Esophagus squamous epithelium (tissue), 5 donors: ENCODE measurements around the gene ANKRD22. TPM values are rescaled to one million over a fixed set of nuclear protein-coding genes. Genes with fewer than 3 reads are reported as not detected.

ENCODE experiments used
- DNase-seq: peaks from one replicate; lab custom pipeline; 2025; lab: John Stamatoyannopoulos, UW
- H3K27ac ChIP-seq, 4 donors: fragments of 200-600 bp; sonication (generic); one replicate each; pipeline ENCODE4 v1.5.1; 2016 to 2019; ENCODE audit warnings: mild to moderate bottlenecking in 1 of 4
- H3K27me3 ChIP-seq, 4 donors: fragments of 200-600 bp; sonication (generic); 1 replicate in 3 of 4; 2 replicates in 1 of 4; pipeline versions ENCODE4 v1.5.1 to v1.6.0; 2017 to 2021; ENCODE audit warnings: antibody characterized with exemption in 1 of 4
- H3K36me3 ChIP-seq, 3 donors: fragments of 200-600 bp; sonication (generic); one replicate each; pipeline ENCODE4 v1.5.1; 2016 to 2019
- H3K4me1 ChIP-seq, 3 donors: fragments of 200-600 bp; sonication (generic); one replicate each; pipeline ENCODE4 v1.5.1; 2017 to 2019
- H3K4me3 ChIP-seq, 4 donors: fragments of 200-600 bp; sonication (generic); 1 replicate in 3 of 4; 2 replicates in 1 of 4; pipeline ENCODE4 v1.5.1; 2016 to 2019; ENCODE audit warnings: mild to moderate bottlenecking in 2 of 4, moderate library complexity in 1 of 4
- H3K9me3 ChIP-seq, 3 donors: fragments of 200-600 bp; sonication (generic); one replicate each; pipeline ENCODE4 v1.5.1; 2016 to 2019
- POLR2A ChIP-seq, 4 donors: fragments of 450-650 bp; IDR thresholded peaks; one replicate each; pipeline ENCODE4 v1.6.1; 2017; ENCODE audit warnings: antibody characterized with exemption in 4 of 4, mild to moderate bottlenecking in 4 of 4, moderate library complexity in 3 of 4
- WGBS, 2 donors: methylation state at CpG; one replicate each; pipeline ENCODE4 v1.1.5; 2018; 5-methylcytosine and 5-hydroxymethylcytosine counted together
- intact Hi-C: fragments of 100-400 bp; cut with DNase I; formaldehyde crosslinking; loops from one replicate; pipeline ENCODE4 v1.15.0; 2022
- total RNA-seq, 4 donors: library from RNA; depleted of rRNA; stranded (reverse); fragments of >200 nt; gene quantifications; one replicate each; pipeline ENCODE4 v1.1.0, GENCODE V29; 2016
- TF ChIP-seq, protein P1 (sequence below), 6 experiments: fragments of 450-650 bp in 4 of 6; fragments of 200-600 bp in 2 of 6; sonication (generic) in 2 of 6; IDR thresholded peaks; one replicate each; pipeline ENCODE4 v1.5.1; 2016 to 2019; ENCODE audit warnings: antibody characterized with exemption in 6 of 6, mild to moderate bottlenecking in 4 of 6, moderate library complexity in 4 of 6
- donor health status: DM: yes; HTN: yes; CAD: no.

Gene ANKRD22
- total RNA-seq, 4 donors from 2014 or later = 26.3 to 43.5 (median 31.5) TPM

DNA sequence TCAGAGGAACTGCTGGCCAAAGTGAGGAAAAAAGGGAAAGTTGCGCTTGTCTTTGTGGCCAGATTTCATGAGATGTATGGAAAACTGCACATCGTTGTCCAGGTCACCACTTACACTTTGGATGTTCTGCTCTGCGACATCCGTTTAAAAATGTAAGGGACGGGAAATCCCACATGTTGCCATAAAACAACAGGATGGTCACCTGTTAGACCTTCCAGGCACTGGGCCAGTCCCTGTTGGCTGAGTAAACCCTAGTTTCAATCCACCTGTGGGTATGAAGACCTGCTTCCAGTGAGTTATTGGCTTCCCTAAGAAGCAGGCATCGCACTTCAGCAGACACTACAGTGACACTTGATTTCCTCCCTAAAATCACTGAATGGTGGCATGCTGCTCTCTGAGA is 25.7 kb upstream of the ANKRD22 start:
- TF ChIP-seq, protein P1, sequence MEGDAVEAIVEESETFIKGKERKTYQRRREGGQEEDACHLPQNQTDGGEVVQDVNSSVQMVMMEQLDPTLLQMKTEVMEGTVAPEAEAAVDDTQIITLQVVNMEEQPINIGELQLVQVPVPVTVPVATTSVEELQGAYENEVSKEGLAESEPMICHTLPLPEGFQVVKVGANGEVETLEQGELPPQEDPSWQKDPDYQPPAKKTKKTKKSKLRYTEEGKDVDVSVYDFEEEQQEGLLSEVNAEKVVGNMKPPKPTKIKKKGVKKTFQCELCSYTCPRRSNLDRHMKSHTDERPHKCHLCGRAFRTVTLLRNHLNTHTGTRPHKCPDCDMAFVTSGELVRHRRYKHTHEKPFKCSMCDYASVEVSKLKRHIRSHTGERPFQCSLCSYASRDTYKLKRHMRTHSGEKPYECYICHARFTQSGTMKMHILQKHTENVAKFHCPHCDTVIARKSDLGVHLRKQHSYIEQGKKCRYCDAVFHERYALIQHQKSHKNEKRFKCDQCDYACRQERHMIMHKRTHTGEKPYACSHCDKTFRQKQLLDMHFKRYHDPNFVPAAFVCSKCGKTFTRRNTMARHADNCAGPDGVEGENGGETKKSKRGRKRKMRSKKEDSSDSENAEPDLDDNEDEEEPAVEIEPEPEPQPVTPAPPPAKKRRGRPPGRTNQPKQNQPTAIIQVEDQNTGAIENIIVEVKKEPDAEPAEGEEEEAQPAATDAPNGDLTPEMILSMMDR (IDR thresholded peaks at IDR 0.05) = no peak
- no peak for TF ChIP-seq POLR2A (IDR thresholded peaks at IDR 0.05)
- no peak overlapping the region for H3K27ac ChIP-seq
- DNase-seq = no peak
- H3K36me3 ChIP-seq = no peaks in the 10 kb centered on the region
- no peaks in the 10 kb centered on the region for H3K9me3 ChIP-seq
- no peak overlapping the region for H3K4me3 ChIP-seq
- H3K27me3 ChIP-seq = no peaks in the 10 kb centered on the region
- intact Hi-C loops = no loop called here
- WGBS, 2 donors = 91 to 93% methylated on average over 5 of the region's 6 CpGs
- peaks cover 4 to 26% (median 9%) of the 10 kb centered on the region in 3 donors for H3K4me1 ChIP-seq

GRCh38 chr10:88875081-88875480 is 23.4 kb upstream of the ANKRD22 start:
- Histone ChIP-seq H3K4me1 (peaks cover 0 to 11% (median 0%) of the 10 kb centered on the region in 3 donors), H3K36me3 (no peaks in the 10 kb centered on the region), H3K4me3 (no peak overlapping the region), H3K27me3 (no peaks in the 10 kb centered on the region), H3K9me3 (no peaks in the 10 kb centered on the region), H3K27ac (no peak overlapping the region)
- intact Hi-C loops = no loop called here
- no peak for TF ChIP-seq POLR2A (IDR thresholded peaks at IDR 0.05)
- TF ChIP-seq, protein P1 (IDR thresholded peaks at IDR 0.05) = no peak
- DNase-seq = no peak

GRCh38 chr10:88874281-88874680 is 22.6 kb upstream of the ANKRD22 start:
- no peaks in the 10 kb centered on the region for H3K36me3 ChIP-seq
- DNase-seq = no peak
- WGBS, 2 donors = 77 to 81% methylated on average over 2 of the region's 2 CpGs
- no peaks in the 10 kb centered on the region for H3K27me3 ChIP-seq
- no peaks in the 10 kb centered on the region for H3K9me3 ChIP-seq
- H3K4me1 ChIP-seq = peaks cover 0 to 3% (median 0%) of the 10 kb centered on the region in 3 donors
- intact Hi-C loops = no loop called here
- no peak overlapping the region for H3K4me3 ChIP-seq
- H3K27ac ChIP-seq = no peak overlapping the region
- no peak for TF ChIP-seq POLR2A (IDR thresholded peaks at IDR 0.05)
- TF ChIP-seq, protein P1 (IDR thresholded peaks at IDR 0.05) = no peak

DNA sequence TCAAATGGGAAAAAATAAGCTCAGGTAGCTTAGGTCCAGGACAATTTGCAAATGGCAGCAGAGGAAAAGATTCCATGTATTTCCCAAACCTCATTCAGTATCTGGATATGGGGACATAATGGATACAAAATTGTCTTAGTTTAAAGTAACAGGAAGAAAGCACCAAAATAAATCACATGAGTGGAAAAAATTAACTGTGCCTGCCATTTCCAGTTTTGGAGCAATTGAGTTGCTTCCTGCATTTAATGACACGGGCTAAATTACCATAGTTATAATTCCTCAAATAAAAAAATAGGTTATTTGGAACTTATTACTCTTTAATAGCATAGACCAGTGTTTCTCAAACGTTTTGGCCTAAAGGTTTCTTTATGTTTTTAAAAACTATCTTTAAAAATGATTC is 22.1 kb upstream of the ANKRD22 start:
- Histone ChIP-seq H3K27ac (no peak overlapping the region), H3K36me3 (no peaks in the 10 kb centered on the region), H3K4me3 (no peak overlapping the region), H3K9me3 (no peaks in the 10 kb centered on the region), H3K27me3 (no peaks in the 10 kb centered on the region), H3K4me1 (no peaks in the 10 kb centered on the region)
- intact Hi-C loops = no loop called here
- TF ChIP-seq POLR2A (IDR thresholded peaks at IDR 0.05) = no peak
- TF ChIP-seq, protein P1 (IDR thresholded peaks at IDR 0.05) = no peak
- no peak for DNase-seq
- 43 to 52% methylated on average over 2 of the region's 2 CpGs for WGBS, 2 donors

GRCh38 chr10:88870089-88870488 is 18.4 kb upstream of the ANKRD22 start:
- Histone ChIP-seq H3K4me1 (peaks cover 0 to 27% (median 11%) of the 10 kb centered on the region in 3 donors), H3K9me3 (no peaks in the 10 kb centered on the region), H3K27ac (no peak overlapping the region), H3K27me3 (no peaks in the 10 kb centered on the region), H3K36me3 (no peaks in the 10 kb centered on the region), H3K4me3 (no peak overlapping the region)
- TF ChIP-seq, protein P1 (IDR thresholded peaks at IDR 0.05) = no peak
- TF ChIP-seq POLR2A (IDR thresholded peaks at IDR 0.05) = no peak
- DNase-seq = no peak
- intact Hi-C loops = no loop called here
